Subcutaneous adipose tissue (tissue), 4 donors: ENCODE results near the gene SH3TC1. TPM values are rescaled to one million over a fixed set of nuclear protein-coding genes. Genes with fewer than 3 reads are reported as not detected.

Experiments
- total RNA-seq, 4 donors: library from RNA; depleted of rRNA; stranded (reverse); fragments of >200 nt; gene quantifications; one replicate each; pipeline ENCODE4 v1.1.0, GENCODE V29; 2016
- TF ChIP-seq, protein P1 (sequence below): fragments of 450-650 bp; IDR thresholded peaks from one replicate; pipeline ENCODE4 v1.5.1; 2016; ENCODE audit warnings: low read depth, mild to moderate bottlenecking, control low read depth, antibody characterized with exemption, moderate library complexity

The SH3TC1 gene
- total RNA-seq, 4 donors from 2014 or later, result 15.3 to 43.3 (median 31.9) TPM

GRCh38 chr4:8269535-8270417 lies 70.7 kb downstream of the SH3TC1 start, which contains the start of gene HTRA3:
Gene HTRA3, plus strand, starts transcription at chr4:8269754. Its CDS starts 215 bp downstream, at chr4:8269969.
- TF ChIP-seq, protein P1, sequence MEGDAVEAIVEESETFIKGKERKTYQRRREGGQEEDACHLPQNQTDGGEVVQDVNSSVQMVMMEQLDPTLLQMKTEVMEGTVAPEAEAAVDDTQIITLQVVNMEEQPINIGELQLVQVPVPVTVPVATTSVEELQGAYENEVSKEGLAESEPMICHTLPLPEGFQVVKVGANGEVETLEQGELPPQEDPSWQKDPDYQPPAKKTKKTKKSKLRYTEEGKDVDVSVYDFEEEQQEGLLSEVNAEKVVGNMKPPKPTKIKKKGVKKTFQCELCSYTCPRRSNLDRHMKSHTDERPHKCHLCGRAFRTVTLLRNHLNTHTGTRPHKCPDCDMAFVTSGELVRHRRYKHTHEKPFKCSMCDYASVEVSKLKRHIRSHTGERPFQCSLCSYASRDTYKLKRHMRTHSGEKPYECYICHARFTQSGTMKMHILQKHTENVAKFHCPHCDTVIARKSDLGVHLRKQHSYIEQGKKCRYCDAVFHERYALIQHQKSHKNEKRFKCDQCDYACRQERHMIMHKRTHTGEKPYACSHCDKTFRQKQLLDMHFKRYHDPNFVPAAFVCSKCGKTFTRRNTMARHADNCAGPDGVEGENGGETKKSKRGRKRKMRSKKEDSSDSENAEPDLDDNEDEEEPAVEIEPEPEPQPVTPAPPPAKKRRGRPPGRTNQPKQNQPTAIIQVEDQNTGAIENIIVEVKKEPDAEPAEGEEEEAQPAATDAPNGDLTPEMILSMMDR, result no peak

DNA sequence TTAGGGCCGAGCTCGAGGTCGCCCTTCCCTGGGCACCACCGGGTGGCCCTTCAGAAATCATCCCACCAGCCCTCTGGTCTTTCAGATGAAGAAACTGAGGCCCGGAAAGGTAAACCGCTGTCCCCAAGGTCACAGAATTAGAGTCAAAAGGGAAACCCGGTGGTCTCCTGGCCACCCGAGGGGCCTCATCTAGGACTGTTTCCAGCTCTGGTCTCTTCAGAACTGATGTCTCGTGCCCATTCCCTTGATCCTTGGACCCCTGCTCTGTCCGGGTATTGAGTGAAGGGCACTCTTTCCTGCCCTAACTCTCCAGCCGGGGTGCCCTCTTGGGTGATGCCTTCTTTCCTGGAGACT lies 71.3 kb downstream of the SH3TC1 start:
- TF ChIP-seq, protein P1, result no peak

DNA sequence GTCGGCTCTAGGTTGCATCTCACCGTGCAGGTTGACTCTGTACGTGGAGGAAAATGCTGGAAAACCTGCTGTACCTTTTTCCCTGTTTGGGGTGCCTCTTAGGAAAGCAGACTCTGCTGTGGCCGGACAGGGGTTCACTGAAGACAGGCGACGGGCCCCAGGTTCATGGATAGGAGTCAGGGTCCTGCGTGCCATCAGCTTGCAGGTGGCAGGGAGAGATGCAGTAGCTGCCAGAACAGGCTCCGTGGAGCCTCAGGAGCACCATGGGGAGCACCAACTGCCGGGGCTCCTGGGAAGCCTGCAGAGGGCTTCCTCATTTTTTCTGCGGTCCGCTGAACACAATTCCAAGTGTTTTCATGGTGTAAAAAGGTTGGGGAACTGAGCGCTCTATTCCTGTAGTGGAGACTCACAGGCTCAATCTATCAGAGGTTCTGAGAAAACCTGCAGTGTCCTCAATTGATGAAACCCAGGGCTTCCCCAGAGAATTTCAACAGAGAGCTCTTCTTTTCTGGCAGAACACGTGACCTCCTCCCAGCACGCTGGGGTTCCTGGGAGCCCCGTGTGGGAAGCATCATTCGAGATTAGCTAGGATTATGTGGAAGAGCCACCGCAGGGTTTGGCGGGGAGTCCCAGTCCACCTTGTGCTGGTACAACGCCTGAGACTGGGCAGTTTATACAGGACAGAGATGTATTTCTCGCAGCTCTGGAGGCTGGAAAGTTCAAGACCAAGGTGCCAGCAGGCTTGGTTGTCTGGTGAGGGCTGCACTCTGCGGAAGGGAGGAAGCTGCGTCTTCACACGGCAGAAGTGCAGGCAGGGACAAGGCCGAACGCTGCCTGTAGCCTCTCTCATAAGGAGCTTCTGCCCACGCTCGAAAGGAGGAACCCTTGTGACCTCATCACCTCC lies 72.1 kb downstream of the SH3TC1 start:
- TF ChIP-seq, protein P1, result no peak

DNA sequence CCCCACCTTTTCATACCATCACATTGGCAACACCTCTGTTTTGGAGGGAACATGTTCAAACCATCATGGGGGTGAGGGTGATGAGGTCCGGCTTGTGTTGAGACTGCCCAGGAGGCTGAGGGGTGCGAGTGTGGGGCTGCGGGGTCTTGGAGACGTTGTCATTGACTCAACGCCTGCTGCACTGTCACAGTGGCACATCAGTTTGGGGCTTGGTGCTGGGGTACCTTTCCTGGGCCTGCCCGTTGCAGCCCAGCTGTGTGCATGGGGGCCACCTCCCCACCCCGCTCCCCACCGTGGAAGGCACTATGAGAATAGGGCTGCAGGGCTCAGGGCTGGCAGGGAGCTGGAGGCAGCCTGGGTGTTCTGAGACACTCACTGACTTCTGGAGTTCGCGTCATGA lies 72.7 kb downstream of the SH3TC1 start:
- TF ChIP-seq, protein P1, result no peak

DNA sequence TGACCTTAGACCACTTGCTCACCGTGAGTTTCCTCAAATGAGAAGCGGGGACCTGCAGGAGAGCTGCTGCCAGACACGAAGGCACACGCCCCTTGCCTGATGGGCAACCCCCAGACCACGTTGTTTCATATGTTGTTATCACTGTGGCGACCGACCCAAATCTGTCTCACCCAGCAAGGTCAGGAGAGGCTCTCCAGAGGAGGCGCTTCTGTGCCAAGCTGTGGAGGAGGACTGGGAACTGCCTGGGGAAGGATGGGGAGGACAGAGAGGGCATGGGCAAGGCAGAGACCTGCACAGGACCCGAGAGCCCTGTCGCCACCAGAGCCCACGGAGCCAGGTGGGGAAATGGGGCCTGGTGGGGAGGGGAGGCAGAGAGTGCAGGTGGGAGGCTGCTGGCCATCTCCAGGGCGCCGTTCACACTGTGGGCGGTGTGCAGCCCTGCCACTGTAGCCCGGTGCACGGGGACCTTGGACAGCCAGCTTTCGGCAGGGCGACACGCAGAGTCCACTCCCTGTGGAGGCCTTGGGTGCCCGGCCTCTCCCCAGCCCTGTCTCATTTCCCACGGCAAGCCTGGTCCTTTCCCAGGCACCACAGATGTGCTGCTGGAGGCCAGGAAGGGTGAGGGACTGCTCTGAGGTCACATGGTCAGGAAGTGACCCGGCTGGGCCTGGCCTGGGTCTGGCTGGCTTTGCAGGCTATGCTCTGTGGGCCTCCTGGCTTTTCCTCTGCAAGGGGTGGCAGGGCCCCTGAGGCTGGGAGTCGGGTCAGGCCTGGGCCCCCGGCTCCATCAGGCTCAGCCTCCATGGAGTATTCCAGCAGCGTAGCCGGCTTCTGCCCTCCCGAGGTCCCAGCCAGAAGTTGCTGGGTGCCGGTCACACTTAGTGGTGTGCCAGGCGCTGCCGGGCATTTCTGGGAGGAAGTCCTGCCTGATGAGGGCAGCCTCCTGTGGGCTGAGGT lies 73.7 kb downstream of the SH3TC1 start:
- TF ChIP-seq, protein P1, result no peak

DNA sequence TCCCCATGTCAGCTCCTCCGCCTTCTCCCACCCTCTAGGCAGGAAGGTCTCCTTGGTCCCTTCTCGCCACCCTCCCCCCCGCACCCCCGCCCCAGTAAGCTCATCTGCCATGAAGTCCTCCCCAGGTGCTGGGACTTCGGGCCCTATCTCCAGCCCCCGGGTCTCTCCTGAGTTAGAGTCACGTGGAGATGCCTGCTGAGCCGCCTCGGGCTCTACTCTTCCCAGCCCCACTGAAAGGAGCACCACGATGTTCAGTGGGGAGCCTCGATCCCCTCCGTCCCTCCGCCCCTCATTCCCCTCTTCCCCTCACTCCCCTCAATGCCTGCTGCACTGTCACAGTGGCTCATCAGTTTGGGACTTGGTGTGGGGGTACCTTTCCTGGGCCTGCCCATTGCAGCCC lies 74.4 kb downstream of the SH3TC1 start:
- TF ChIP-seq, protein P1, result no peak
